ENCODE data around the gene NRF1. TPM values are rescaled to one million over a fixed set of nuclear protein-coding genes. Genes with fewer than 3 reads are reported as not detected.

The NRF1 gene
- total and polyA plus RNA-seq, 2 of the 13 experiments (the other 11 are each of a cell fraction or from before 2014, with no cell fraction given) = 9.3 to 10.1 TPM

DNA sequence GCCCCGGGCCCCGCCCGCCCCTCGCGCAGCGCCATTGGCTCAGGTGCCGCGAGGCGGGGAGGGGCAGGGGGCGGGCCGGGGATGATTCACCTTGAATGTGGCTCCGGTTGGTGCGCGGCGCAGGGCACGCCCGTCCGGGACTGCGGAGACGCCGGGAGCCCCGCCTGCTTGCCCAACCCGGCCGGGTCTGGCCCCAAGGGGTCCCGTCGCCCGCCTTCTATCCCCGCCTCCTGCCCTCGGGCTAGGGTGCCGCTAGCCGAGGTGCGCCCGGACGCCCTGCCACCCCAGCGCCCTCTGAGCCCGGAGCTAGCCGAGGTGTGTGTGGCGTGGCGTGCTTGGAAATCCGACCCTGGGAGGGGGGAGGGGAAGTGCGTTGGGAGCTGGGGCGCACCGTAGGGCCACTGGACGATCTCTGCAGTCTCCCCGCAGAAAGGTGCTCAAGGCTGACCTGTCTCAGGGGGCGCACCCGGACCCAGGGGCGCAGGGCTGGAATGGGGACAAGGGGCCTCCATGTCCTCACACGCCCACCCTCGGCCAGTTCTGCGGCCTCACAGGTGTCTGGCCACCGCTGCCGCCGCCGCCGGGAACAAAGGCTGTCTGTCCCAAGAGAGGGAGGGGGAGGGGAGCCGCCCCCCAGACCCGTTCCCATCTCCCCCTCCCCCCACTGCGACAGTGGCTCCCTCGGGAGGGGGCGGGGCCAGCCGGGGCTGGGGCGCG lies 168.9 kb downstream of the NRF1 start (continued):
- TF ChIP-seq, protein P1, sequence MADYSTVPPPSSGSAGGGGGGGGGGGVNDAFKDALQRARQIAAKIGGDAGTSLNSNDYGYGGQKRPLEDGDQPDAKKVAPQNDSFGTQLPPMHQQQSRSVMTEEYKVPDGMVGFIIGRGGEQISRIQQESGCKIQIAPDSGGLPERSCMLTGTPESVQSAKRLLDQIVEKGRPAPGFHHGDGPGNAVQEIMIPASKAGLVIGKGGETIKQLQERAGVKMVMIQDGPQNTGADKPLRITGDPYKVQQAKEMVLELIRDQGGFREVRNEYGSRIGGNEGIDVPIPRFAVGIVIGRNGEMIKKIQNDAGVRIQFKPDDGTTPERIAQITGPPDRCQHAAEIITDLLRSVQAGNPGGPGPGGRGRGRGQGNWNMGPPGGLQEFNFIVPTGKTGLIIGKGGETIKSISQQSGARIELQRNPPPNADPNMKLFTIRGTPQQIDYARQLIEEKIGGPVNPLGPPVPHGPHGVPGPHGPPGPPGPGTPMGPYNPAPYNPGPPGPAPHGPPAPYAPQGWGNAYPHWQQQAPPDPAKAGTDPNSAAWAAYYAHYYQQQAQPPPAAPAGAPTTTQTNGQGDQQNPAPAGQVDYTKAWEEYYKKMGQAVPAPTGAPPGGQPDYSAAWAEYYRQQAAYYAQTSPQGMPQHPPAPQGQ (CRISPR knock-in tag; IDR thresholded peaks at IDR 0.05; ENCODE audit: borderline replicate concordance) = no peak
- TF ChIP-seq, protein P2, sequence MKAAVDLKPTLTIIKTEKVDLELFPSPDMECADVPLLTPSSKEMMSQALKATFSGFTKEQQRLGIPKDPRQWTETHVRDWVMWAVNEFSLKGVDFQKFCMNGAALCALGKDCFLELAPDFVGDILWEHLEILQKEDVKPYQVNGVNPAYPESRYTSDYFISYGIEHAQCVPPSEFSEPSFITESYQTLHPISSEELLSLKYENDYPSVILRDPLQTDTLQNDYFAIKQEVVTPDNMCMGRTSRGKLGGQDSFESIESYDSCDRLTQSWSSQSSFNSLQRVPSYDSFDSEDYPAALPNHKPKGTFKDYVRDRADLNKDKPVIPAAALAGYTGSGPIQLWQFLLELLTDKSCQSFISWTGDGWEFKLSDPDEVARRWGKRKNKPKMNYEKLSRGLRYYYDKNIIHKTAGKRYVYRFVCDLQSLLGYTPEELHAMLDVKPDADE (CRISPR knock-in tag; IDR thresholded peaks at IDR 0.05) = no peak
- TF ChIP-seq HNRNPUL1 (IDR thresholded peaks at IDR 0.05; ENCODE audit: low read depth, low read length) (no peak), SIN3B (IDR thresholded peaks at IDR 0.05; ENCODE audit: low read length) (no peak), ZNF615 (CRISPR knock-in tag; IDR thresholded peaks at IDR 0.05; ENCODE audit: borderline replicate concordance) (no peak), IRX3 (CRISPR knock-in tag; IDR thresholded peaks at IDR 0.05; ENCODE audit: borderline replicate concordance, low read depth) (no peak), HMGA1 (CRISPR knock-in tag; conservative IDR thresholded peaks at IDR 0.05) (no peak), ZZZ3 (CRISPR knock-in tag; IDR thresholded peaks at IDR 0.05; ENCODE audit: borderline replicate concordance) (no peak), ZFX (CRISPR knock-in tag; IDR thresholded peaks at IDR 0.05; ENCODE audit: low read depth) (peak; percentile 16; the same call in 1 of the 2 replicates), CCDC6 (CRISPR knock-in tag; IDR thresholded peaks at IDR 0.05) (no peak)
- TF ChIP-seq, protein P3, sequence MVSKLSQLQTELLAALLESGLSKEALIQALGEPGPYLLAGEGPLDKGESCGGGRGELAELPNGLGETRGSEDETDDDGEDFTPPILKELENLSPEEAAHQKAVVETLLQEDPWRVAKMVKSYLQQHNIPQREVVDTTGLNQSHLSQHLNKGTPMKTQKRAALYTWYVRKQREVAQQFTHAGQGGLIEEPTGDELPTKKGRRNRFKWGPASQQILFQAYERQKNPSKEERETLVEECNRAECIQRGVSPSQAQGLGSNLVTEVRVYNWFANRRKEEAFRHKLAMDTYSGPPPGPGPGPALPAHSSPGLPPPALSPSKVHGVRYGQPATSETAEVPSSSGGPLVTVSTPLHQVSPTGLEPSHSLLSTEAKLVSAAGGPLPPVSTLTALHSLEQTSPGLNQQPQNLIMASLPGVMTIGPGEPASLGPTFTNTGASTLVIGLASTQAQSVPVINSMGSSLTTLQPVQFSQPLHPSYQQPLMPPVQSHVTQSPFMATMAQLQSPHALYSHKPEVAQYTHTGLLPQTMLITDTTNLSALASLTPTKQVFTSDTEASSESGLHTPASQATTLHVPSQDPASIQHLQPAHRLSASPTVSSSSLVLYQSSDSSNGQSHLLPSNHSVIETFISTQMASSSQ (IDR thresholded peaks at IDR 0.05; ENCODE audit: low read depth) = no peak
- TF ChIP-seq, protein P3 (CRISPR knock-in tag; IDR thresholded peaks at IDR 0.05; ENCODE audit: borderline replicate concordance) = no peak
- TF ChIP-seq, protein P4, sequence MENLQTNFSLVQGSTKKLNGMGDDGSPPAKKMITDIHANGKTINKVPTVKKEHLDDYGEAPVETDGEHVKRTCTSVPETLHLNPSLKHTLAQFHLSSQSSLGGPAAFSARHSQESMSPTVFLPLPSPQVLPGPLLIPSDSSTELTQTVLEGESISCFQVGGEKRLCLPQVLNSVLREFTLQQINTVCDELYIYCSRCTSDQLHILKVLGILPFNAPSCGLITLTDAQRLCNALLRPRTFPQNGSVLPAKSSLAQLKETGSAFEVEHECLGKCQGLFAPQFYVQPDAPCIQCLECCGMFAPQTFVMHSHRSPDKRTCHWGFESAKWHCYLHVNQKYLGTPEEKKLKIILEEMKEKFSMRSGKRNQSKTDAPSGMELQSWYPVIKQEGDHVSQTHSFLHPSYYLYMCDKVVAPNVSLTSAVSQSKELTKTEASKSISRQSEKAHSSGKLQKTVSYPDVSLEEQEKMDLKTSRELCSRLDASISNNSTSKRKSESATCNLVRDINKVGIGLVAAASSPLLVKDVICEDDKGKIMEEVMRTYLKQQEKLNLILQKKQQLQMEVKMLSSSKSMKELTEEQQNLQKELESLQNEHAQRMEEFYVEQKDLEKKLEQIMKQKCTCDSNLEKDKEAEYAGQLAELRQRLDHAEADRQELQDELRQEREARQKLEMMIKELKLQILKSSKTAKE (CRISPR knock-in tag; IDR thresholded peaks at IDR 0.05; ENCODE audit: borderline replicate concordance) = no peak
